Lower lobe of right lung (tissue), 2 donors: ENCODE results near the gene ITPR1. TPM values are rescaled to one million over a fixed set of nuclear protein-coding genes. Genes with fewer than 3 reads are reported as not detected.

Experiments used
- ATAC-seq, 2 donors: fragments of 200-7000 bp; cut with Tn5 transposase; one replicate each; pipeline ENCODE4 v1.9.1; 2020 to 2022; ENCODE audit warnings: mild to moderate bottlenecking in 2 of 2, moderate library complexity in 2 of 2
- DNase-seq: peaks from one replicate; pipeline ENCODE4 v3.0.0-alpha.2; 2020
- H3K27ac ChIP-seq: fragments of 200-600 bp; one replicate; pipeline ENCODE4 v1.8.0; 2022
- H3K27me3 ChIP-seq: fragments of 200-600 bp; one replicate; pipeline ENCODE4 v1.8.0; 2022; ENCODE audit warnings: low read depth
- H3K36me3 ChIP-seq: fragments of 200-600 bp; one replicate; pipeline ENCODE4 v1.8.0; 2022; ENCODE audit warnings: mild to moderate bottlenecking
- H3K4me1 ChIP-seq: fragments of 200-600 bp; one replicate; pipeline ENCODE4 v1.8.0; 2022
- H3K4me3 ChIP-seq: fragments of 200-600 bp; one replicate; pipeline ENCODE4 v1.8.0; 2022; ENCODE audit warnings: mild to moderate bottlenecking
- H3K9me3 ChIP-seq: fragments of 200-600 bp; one replicate; pipeline ENCODE4 v1.8.0; 2022
- CTCF ChIP-seq: fragments of 200-600 bp; IDR thresholded peaks from one replicate; pipeline ENCODE4 v1.8.0; 2022; ENCODE audit warnings: antibody characterized with exemption, mild to moderate bottlenecking
- intact Hi-C: fragments of 100-400 bp; cut with DNase I; formaldehyde crosslinking; loops from one replicate; pipeline ENCODE4 v1.11.0; 2022
- total RNA-seq: library from RNA; stranded (reverse); fragmentation: NEBNext Ultra II Directional; extraction: Animal tissue kit (Norgen Biotek cat#: 25700); gene quantifications from one replicate; pipeline ENCODE4 v1.2.1, GENCODE V29; 2021
- donor health status: DM: no; HTN: yes; CAD: no; lungs with severe emphysema.

The ITPR1 gene
- total RNA-seq, 1 donor from 2014 or later: 69.1 TPM

GRCh38 chr3:4794331-4794730 is 301.2 kb downstream of the ITPR1 start:
- Histone ChIP-seq H3K36me3 (peaks cover 52% of the 10 kb centered on the region), H3K4me3 (no peak overlapping the region), H3K27ac (no peak overlapping the region), H3K9me3 (no peaks in the 10 kb centered on the region), H3K4me1 (no peaks in the 10 kb centered on the region), H3K27me3 (no peaks in the 10 kb centered on the region)
- intact Hi-C loops: no loop called here
- no peak for TF ChIP-seq CTCF
- no peak for ATAC-seq
- no peak for DNase-seq

- no peaks in the 10 kb centered on the region for H3K9me3 ChIP-seq
- intact Hi-C loops: no loop called here
- H3K4me1 ChIP-seq: no peaks in the 10 kb centered on the region
- no peak overlapping the region for H3K4me3 ChIP-seq
- H3K36me3 ChIP-seq: peaks cover 47% of the 10 kb centered on the region
- ATAC-seq (no peak), DNase-seq (no peak)
- no peaks in the 10 kb centered on the region for H3K27me3 ChIP-seq
- no peak for TF ChIP-seq CTCF
- H3K27ac ChIP-seq: no peak overlapping the region
Observed at GRCh38 chr3:4794798-4795197, 301.6 kb downstream of the ITPR1 start.

DNA sequence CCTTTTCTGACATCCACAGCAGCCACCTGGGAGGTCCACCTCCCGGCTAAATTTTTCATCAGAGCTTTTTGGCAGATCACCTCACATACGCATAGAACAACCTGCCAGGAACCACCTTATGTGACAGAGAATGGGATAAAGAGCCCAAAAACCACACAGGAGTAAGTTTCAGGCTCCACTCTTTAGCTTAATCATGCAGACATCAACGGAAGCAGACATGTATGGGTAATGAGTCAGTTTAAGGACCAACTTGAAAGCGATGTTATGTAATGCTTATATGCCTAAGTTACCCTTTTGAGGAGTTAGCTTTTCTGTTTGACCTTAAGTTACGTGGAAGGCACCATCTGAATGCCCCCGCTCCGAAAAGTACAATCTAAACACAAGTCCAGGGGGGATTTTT is 302.8 kb downstream of the ITPR1 start:
- Histone ChIP-seq H3K9me3 (no peaks in the 10 kb centered on the region), H3K36me3 (peaks cover 43% of the 10 kb centered on the region)

DNA sequence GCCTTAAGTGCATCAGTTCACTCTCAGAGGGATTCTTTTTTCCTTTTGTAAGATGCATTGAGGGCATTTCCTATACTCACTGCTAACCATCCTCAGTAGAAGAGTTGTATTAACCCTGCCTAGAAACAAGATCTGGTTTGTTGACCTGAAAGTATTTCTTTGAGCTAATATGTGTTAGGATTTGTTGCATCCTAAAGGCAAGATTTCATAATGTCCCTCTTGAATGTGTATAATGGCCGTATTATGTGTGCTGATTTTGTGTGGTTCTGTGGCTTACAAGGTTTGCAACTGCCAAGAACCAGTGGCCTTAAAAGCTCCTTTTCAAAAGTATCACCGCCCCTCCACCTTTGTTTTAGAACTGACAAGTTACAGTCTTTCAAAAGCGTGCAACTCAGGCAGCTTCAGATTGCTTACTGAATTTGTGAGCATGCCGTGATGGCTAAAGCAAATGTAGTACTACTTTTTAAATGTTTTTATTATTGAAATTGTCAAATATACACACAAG is 304.1 kb downstream of the ITPR1 start:
- H3K36me3 ChIP-seq: peaks cover 38% of the 10 kb centered on the region
- TF ChIP-seq CTCF: no peak
- no peaks in the 10 kb centered on the region for H3K27me3 ChIP-seq
- no peak overlapping the region for H3K4me3 ChIP-seq
- intact Hi-C loops: no loop called here
- no peak overlapping the region for H3K27ac ChIP-seq
- no peaks in the 10 kb centered on the region for H3K4me1 ChIP-seq
- DNase-seq (no peak), ATAC-seq (no peak)
- H3K9me3 ChIP-seq: no peaks in the 10 kb centered on the region

More for the DNA sequence above, 302.8 kb downstream of the ITPR1 start:
- no peak overlapping the region for H3K27ac ChIP-seq
- H3K27me3 ChIP-seq: no peaks in the 10 kb centered on the region
- DNase-seq: no peak
- no peak for TF ChIP-seq CTCF
- no peak for ATAC-seq
- H3K4me3 ChIP-seq: no peak overlapping the region
- intact Hi-C loops: no loop called here
- H3K4me1 ChIP-seq: no peaks in the 10 kb centered on the region

GRCh38 chr3:4799266-4800256 is 306.4 kb downstream of the ITPR1 start:
- Histone ChIP-seq H3K27ac (no peak overlapping the region), H3K4me3 (no peak overlapping the region), H3K36me3 (peaks cover 37% of the 10 kb centered on the region), H3K27me3 (no peaks in the 10 kb centered on the region), H3K4me1 (no peaks in the 10 kb centered on the region), H3K9me3 (no peaks in the 10 kb centered on the region)
- DNase-seq (no peak), ATAC-seq (no peak)
- TF ChIP-seq CTCF: no peak
- intact Hi-C loops: no loop called here
